ENCODE data around the gene AP1M1.

DNA sequence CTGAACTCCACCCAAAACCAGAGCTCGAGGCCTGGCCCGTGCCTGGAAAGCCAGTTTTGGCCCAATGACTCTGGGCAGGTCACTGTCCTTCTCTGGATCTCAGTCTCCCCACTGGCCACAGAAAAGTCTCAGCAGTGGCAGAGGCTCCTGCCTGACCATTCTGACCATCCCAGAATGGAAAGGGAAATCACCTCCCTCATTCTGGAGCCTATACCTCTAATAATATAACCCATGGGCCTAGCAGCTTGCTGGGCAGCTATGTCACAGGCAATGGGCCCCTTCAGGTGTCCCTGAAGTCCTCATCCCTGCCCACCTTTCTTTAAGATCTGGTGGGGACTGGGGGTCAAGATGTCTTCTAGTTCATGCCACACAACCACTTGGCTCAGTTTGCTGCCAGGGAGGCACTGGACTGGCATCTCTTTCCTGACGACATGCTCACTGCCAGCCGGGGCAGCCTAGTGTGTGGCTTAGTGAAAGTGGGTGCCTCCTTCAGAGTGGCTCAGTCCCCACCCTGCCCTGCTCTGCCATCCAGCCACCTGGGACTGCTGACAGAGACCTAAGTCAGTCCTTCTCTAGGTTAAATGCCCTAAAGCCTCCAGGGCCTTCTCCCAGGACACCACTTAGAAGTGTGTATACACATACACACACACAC, 62.6 kb downstream of the AP1M1 start:
- no peak for TF ChIP-seq CTCF (IDR thresholded peaks at IDR 0.05)
- TF ChIP-seq POLR2A (IDR thresholded peaks at IDR 0.05) = no peak

Measured in heart left ventricle (tissue), 13 donors.